Stimulated activated CD8-positive, alpha-beta memory T cell treated with anti-CD3 and anti-CD28 coated beads, Interleukin-12 subunit alpha, Interleukin-12 subunit beta, amount 100 ng/mL, for 4 hours (primary cell): ENCODE data around the gene CFAP46.

Source experiments
- DNase-seq: peaks from one replicate; pipeline ENCODE4 v3.0.0-alpha.2; 2020; ENCODE audit warnings: low read depth

Gene CFAP46

DNA sequence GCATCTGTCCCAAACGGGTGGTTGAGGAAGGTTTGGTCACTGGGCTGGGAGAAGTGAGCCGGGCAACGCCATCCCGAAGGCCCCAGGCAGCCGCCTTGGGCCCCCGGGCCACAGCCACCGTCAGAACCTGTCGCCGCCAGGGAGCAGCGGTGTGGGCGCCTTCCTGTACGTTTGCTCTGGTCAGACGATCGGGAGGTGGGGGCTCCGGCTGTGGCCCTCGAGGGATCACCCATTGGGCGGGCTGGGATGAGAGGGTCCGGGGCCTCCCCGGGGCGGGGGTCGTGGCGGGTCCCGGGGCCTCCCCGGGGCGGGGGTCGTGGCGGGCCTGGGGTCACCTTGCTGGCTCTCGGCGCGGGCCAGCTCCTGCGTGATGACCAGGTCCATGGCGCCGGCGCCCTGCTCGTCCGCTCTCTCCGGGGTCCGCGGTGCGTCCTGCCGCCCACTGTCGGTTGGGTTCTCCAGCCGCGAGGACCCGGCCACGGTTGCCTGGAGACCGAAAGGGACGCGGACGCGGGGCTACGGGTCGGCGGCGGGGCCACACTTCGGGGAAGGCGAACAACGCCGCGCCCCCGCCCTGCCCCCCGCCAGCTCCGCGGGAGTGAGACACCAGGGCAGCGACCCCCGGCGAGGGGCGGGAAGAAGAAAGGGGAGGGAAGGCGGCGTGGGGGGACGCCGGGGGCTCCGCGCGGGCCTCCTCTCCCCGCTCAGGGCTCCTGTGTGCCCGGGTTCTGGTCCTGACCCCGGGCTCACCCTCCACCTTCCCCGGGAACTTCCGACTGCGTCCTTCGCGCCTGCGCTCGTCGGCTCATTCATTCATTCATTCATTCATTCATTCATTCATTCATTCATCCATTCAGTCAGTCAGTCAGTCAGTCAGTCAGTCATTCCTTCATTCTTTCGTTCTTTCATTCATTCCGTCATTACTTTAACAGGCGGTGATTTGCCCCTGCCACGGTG, at the start of gene CFAP46:
CFAP46 (minus strand) TSS at position 470 of the 957 bp plus-strand sequence; CDS start at position 384, 86 bp downstream.
- no peak for DNase-seq

DNA sequence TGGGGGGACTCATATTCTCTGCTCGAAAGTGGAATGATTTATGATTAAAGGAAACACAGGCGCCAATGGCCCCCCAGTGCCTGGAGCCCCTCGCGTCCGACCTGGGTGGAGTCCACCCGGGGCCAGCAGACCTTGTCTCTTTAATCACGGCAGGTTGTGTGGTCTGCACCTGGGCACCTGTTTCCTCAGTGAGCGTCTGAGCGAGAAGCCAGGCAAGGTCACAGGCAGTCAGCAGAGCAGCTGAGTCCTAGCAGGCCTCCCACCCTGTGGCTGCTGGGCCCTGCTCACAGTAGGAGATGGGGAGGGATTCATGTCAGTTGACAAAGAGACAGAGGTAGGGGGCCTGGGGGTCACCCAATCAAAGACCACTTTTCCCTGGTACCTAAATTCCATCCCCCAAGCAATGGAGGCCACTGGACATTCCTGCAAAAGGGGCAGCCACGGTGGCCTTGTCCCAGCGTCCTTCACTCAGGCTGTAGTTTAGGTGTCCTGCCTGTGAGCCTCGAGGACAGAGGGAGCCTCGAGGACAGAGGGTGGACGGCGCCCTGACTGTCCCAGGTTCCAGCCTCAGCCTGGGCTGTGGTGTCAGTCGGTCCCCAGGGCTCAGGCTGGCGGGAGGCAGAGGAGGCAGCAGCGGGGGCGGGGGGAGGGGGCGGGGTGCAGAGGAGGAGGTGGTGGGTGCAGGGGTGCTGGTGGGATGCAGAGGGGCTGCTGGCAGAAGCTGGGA, 49.5 kb upstream of the CFAP46 start:
- DNase-seq = no peak

DNA sequence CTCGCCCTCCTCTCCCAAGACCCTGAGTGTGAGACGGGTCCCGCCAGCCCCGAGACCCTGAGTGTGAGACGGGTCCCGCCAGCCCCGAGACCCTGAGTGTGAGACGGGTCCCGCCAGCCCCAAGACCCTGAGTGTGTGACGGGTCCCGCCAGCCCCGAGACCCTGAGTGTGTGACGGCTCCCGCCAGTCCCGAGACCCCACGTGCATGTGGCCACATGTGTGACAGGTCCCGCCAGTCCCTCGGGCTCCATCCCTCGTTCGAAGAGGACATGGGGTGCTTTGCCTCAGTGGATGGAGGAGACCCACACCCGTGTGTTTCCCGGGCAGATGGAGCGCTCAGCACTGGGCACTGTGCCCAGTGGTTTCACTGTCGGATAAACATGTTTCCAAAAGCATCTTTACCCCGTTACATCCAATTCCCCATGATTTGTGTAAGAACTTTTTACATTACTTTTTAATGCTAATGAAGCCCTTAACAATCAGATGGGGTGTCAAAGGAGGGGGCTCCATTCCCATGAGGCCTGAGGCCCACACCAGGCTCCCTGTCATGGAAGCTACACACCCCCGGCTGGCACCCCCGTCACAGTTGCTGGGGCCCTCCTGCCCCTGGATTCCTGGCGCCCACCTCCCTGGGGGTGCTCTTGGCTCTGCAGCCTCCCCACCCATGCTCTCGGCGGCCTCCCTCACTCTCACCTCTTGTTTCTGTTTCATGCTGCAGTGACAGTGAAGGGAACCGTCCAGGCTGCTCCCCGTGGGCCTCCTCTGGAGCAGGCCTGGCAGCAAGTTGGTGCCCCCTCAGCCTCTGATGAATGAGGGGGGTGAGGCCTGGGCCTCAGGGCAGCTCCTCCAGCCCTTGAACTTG, 48.5 kb upstream of the CFAP46 start:
- DNase-seq = no peak

DNA sequence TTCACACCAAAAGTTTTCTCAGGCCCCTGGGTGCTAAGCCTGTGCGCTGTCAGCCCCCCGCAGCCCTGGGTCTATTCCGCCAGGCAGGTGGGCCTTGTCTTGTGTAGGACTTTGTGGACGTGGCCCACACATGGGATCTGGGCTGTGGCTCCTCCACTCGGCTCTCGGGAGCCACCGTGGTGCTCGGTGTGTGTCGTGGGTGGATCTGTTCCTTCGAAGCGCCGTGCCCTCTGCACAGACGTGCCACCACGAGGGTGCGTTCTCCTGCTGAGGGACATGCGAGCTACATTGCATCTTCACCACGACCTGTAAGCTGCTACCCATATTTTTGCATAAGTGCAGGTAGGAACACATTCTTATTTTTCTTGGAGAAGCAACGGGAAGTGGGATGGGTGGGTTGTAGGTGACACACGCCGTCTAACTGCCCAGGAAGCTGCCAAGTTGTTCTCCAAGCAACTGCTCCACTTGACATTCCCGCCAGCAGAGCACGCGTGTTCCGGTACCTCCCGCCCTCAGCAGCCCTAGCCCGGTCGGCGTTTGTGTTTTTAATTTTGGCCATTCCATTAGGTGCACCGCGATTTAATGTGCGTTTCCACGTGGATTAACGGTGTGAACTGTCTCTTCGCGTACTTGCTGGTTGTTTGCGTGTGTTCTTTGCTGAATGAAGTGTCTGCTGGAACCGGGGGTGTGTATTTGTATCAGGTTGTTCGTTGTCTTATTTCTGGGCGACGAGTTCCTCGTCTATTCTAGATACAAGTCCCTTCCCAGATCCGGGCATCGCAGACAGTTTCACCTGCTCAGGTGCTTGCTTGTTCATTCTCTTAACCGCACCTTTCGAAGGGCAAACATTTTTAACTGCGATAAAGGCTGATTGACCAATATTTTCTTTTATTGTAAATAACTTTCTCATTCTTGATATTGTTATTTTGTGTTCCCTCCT, 47.4 kb upstream of the CFAP46 start:
- no peak for DNase-seq

DNA sequence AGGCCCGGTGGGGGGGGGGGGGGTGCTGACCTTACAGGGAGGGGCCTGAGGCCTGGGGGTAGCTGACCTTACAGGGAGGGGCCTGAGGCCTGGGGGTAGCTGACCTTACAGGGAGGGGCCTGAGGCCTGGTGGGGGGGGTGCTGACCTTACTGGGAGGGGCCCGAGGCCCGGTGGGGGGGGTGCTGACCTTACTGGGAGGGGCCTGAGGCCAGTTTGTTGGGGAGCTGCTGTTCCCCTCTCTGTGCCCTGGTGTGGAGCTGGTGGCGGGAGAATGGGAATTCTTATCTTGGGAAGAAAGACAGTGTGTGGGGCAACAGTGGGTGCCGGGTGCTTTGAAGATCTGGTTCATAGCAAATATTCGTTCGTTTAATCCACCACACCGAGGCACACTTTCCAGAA, 46.6 kb upstream of the CFAP46 start:
- DNase-seq = no peak

DNA sequence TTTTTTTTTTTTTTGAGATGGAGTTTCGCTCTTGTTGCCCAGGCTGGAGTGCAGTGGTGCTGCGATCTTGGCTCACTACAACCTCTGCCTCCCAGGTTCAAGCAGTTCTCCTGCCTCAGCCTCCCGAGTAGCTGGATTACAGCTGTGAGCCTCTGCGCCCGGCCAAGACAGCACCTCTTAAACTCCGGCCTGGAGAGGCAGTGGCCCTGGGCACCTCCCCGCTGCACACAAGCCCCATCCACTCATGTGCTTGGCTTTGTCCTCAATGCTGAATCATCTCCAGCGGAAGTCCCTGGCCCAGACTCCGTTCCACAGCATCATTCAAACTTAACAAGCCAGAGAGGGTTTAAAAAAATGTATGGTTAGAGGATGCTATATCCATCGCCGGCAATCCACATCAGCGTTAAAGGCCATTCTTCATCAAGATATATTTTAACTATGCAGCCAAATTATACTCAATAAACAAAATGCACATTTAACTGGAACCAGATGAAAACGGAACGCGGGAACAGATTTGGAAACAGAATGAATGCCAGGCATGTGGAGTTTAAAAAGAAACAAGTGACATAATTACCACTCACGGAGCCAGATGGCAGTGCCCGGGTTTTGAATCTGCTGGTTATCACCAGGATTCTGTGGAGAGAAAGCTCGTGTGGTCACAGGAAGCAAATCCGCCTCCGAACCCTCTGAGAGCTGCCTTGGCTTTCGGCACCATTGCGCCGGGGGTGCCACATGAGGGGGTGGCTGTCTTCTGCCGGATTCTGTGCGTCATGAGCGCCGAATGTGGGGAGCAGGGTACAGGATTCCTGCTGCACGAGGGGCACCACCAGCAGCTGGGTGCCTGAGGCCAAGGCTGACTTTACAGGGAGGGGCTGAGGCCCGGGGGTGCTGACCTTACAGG, 45.6 kb upstream of the CFAP46 start:
- no peak for DNase-seq

DNA sequence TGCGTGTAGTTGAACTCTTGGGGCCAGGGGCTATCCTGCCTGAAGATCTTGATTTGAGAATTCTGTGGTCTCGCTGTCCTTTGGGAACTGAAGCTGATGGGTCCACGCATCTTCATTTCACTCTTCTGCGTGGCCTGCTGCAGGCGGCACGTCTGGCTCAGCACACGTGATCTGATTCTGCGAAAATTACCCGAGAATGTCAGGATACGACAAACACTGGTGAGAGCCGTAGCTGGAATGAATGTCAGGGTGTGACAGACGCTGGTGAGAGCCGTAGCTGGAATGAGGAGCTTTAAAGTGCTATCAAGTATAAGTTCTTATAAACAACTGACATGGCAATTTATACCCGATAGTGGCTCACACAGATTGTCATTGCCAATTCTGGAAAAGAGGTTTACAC, 44.6 kb upstream of the CFAP46 start:
- DNase-seq = no peak

DNA sequence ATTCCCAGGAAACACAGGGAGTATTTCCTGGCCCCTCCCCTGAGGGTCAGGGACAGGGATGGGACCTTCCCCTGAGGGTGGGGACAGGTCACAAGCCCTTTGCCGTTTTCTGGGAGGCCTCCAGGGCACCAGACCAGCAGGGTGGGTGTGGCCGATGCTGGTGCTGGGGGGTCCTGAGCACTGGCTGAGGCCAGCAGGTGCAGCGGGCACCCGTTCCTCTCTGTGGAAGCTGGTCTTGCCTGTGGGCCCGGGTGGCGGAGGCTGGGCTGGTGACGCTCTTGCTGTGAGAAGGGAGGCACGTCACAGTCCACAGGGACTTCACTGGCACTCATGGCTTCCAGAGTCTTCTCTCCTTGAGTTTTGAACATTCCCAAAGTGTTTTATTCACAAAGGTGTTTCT, 44.2 kb upstream of the CFAP46 start:
- DNase-seq = no peak

DNA sequence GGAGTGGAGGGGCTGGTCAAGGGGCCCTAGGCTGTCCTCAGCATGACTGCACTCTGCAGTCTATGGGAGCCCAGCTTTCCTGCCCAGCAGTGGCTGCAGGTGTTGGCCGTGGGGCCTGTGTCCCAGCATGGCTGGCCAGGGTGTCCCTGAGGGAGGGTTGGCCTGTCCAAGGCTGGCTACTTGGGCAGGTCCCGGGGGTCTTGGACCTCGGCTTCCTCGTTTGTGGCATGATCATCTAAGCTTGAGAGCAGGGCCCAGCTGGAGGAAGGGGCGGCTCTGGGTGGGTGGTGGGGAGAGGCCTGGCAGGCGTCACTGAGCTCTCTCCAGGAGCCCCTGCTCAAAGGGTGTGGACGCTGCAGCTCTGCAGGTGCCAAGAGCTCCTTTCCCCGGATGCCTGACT, 43.7 kb upstream of the CFAP46 start:
- no peak for DNase-seq

DNA sequence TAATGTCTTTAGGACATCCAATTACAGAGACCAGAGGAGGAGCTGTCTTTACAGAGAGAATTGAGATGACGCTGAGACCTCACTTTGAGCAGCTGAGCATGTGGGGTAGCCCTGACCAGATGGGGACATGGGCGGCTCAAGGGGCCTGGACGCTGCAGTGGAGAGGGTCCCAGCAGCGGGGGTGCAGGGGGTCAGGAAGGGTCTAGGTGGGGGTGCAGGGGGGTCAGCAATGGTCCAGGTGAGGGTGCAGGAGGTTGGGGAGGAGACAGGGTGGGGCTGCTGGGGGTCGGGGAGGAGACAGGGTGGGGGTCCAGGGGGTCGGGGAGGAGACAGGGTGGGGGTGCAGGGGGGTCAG, 43.2 kb upstream of the CFAP46 start:
- no peak for DNase-seq

DNA sequence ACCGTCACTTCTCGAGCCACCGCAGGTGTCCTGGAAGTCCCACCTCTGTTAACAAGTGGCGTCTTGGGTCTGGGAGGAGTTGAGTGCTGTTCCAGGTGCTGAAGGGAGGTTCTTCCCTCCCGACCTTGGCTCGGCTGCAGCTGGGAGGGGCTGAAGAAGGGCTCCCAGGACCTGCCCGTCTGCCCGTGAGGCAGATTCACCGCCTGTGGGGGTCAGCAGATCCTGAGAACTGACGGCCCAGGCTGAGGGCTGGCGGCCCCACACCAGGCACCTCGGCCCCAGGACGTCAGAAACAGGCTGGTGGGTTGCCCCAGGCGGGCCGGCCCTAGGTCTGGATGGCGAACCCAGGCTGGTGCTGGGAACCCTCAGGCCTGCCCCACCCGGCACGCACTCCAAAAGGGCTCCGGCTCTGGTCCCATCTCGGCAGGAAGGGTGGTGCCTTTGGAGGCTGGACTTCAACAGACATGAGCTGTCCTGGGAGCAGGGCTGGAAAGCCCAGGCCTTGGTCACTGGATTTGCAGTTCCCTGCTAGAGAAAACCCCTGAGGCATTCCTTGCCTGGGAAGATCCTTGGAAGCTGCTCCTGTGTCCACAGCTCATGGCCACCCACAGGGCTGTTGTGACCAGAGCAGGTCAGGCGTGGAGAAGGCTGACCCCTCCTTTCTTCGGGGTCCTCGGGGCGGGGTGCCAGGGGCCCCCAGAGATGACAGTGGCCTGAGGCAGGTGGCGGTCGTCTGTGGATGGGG, 42.6 kb upstream of the CFAP46 start:
- DNase-seq = no peak

DNA sequence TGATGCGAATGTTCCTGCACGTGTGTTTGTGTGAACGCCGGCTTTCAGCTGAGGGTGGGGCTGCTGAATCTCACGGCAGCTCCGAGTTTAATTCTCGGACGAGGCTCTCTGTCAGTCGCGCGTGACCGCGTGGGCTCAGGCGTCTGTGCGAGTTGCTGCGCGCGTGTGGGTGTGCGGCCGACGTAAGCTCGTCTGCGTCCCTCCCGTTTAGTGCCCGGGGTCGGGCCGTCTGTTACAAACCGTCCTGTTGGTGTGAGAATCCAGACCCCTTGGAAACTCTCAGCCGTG, 41.6 kb upstream of the CFAP46 start:
- DNase-seq = no peak

DNA sequence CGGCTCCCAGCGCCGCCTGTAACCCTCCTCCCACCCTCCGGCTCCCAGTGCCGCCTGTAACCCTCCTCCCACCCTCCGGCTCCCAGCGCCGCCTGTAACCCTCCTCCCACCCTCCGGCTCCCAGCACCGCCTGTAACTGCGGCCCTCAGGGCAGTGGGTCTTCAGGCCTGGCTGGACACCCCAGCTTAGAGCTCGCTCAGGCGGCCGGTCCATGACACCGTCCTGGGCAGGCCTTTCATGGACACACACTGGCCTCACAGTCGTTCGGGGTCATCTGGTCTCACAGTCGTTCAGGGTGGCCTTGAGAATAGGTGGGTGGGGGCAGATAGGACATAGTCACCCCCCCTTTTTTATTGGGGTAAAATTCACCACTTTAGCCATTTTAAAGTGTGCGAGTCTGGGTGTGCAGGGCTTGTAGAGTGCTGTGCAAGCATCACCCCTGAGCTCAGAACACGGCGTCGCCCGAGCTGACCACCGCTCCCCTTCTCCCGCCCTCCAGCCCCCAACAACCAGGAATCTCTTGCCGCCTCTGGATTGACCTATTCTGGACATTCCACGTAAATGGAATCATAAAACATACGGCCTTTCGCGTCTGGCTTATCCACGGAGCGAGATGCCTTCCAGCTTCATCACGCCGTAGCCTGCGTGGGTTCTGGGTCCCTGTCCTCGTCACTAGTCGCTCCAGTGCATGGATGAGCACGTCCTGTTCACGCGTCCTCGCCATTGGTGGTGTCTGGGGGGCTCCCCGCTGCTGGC, 41.1 kb upstream of the CFAP46 start:
- DNase-seq = no peak

DNA sequence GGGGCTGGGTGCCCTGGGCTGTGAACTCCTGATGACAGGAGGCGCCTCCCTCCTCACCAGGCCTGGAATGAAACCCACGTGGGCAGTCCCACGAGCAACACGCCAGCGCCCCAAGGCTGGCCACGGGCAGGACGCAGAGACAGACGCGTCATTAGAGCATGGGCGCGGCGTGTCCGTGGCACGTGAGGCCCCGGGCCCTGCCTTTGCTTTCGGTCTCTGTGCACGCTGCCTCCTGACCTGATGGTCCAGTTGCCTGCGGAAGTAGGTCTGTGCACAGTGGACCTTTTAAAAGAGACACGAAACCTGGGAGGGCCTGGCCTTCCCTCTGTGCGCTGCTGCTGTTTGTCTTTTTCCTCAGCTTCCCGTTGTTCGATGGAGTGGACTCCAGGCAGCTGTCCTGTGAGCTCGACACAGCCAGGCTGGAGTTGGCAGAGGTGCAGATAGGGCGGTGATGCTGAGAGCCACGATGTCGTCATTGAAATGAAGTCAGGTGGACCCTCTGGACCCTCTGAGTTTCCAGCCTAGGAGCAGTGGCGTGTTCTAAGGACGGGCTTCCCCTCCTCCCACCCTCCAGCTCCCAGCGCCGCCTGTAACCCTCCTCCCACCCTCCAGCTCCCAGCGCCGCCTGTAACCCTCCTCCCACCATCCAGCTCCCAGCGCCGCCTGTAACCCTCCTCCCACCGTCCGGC, 40.1 kb upstream of the CFAP46 start:
- no peak for DNase-seq

DNA sequence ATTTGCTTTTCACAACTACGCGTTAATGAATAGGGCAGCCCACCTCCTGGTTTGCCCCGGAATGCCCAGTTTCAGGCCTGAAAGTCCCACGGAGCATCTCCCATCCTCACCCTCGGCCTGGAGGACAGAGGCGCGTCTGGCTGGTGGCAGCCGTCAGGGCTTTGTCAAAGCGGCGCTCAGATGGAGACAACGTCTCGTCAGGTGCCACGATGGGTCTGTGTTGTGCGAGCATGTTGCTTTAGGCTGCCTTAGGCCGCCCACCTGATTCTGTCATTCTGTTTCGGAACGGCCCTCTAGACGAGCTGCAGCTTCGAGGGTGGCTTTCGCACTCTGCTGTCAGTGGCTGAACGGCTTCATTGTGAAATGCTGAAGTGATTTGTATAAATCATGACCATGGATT, 39.4 kb upstream of the CFAP46 start:
- DNase-seq = no peak

DNA sequence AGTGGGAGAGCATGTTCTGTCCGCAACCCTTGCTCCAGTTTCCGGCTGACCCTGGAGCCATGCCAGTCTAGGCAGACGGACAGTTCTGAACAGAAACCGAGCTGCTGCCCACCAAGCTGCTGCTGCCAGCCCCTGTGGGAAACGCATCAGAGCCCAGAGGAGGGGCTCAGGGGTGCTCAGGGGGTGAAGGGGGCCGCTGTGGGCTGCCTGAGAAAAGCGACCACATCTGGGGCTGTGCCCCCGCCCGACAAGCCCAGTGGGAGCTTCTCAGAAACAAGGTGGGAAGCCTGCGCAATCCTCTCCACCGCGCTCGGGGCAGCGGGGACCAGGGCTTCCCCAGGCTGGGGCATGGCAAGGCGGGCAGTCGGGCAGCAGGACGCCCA, 38.8 kb upstream of the CFAP46 start:
- no peak for DNase-seq

DNA sequence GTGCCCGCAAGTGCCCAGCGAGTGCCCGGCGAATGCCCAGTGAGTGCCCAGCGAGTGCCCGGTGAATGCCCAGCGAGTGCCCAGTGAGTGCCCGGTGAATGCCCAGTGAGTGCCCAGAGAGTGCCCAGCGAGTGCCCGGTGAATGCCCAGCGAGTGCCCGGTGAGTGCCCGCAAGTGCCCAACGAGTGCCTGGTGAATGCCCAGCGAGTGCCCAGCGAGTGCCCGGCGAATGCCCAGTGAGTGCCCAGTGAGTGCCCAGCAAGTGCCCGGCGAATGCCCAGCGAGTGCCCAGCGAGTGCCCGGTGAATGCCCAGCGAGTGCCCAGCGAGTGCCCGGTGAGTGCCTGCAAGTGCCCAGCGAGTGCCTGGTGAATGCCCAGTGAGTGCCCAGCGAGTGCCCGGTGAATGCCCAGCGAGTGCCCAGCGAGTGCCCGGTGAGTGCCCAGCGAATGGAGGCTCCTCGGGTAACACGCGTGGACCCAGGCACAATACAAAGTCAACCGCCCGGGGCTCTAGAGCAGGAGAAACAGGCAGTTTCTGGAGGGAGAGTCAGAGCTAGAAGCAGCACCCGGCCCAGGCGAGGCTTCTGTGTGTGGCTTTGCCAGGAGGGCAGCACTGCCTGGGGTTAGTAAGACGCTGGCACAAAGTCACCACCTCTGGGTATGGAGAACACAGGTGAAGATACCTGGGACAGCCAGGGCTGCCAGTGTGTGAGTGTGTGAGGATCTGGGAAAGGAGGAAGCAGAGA, 38.2 kb upstream of the CFAP46 start:
- DNase-seq = no peak
